ENCODE measurements around the gene C1orf21. TPM values are rescaled to one million over a fixed set of nuclear protein-coding genes. Genes with fewer than 3 reads are reported as not detected.

Gene C1orf21
- polyA plus RNA-seq, 3 donors, result 0.23 to 1.1 (median 0.28) TPM

- Histone ChIP-seq H4K20me1 (ENCODE audit: insufficient read depth, low read length) (no peaks in the 10 kb centered on the region), H3K4me1 (ENCODE audit: control insufficient read depth in 1 of 2, insufficient read depth in 2 of 2, low read length in 2 of 2) (peaks cover 16 to 17% of the 10 kb centered on the region in 2 donors), H3K79me2 (ENCODE audit: insufficient read depth, low read length) (no peaks in the 10 kb centered on the region), H2AFZ (ENCODE audit: insufficient read depth, low read depth, low read length, poor library complexity, severe bottlenecking) (no peak overlapping the region), H3K9ac (ENCODE audit: insufficient read depth, low read length, poor library complexity, severe bottlenecking) (no peak overlapping the region), H3K9me3 (replicated peaks in 1 of 2; ENCODE audit: control insufficient read depth in 1 of 2, insufficient read depth in 1 of 2, low read length in 2 of 2) (no peaks in the 10 kb centered on the region), H3K27ac (ENCODE audit: low read depth in 1 of 2, low read length in 2 of 2) (no peak overlapping the region), H3K27me3 (ENCODE audit: control insufficient read depth in 2 of 2, insufficient read depth in 2 of 2, low read length in 2 of 2) (no peaks in the 10 kb centered on the region), H3K36me3 (replicated peaks in 1 of 2; ENCODE audit: control insufficient read depth in 1 of 2, insufficient read depth in 2 of 2, low read length in 2 of 2) (no peaks in the 10 kb centered on the region), H3K4me3 (replicated peaks in 1 of 3; ENCODE audit: low read depth in 2 of 3, low read length in 3 of 3) (no peak overlapping the region), H3K4me2 (replicated peaks; ENCODE audit: extremely low read depth, low read length, poor library complexity, severe bottlenecking) (no peak overlapping the region)
- Mint-ChIP-seq H3K27me3 (ENCODE audit: low read depth in 3 of 3) (peaks cover 0 to 3% (median 3%) of the 10 kb centered on the region in 3 donors), H3K4me1 (peaks cover 19% of the 10 kb centered on the region), H3K27ac (no peak overlapping the region), H3K9me3 (no peaks in the 10 kb centered on the region), H3K36me3 (no peaks in the 10 kb centered on the region), H3K4me3 (no peak overlapping the region)
- no peak for DNase-seq
- WGBS (ENCODE audit: insufficient coverage), result no CpG with 5 or more reads among the region's 3 CpGs
- TF ChIP-seq, protein P1, sequence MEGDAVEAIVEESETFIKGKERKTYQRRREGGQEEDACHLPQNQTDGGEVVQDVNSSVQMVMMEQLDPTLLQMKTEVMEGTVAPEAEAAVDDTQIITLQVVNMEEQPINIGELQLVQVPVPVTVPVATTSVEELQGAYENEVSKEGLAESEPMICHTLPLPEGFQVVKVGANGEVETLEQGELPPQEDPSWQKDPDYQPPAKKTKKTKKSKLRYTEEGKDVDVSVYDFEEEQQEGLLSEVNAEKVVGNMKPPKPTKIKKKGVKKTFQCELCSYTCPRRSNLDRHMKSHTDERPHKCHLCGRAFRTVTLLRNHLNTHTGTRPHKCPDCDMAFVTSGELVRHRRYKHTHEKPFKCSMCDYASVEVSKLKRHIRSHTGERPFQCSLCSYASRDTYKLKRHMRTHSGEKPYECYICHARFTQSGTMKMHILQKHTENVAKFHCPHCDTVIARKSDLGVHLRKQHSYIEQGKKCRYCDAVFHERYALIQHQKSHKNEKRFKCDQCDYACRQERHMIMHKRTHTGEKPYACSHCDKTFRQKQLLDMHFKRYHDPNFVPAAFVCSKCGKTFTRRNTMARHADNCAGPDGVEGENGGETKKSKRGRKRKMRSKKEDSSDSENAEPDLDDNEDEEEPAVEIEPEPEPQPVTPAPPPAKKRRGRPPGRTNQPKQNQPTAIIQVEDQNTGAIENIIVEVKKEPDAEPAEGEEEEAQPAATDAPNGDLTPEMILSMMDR (IDR thresholded peaks at IDR 0.05), result no peak
- intact Hi-C loops (cut with micrococcal nuclease), result no loop called here
Observed at GRCh38 chr1:184618851-184619250, 232.0 kb downstream of the C1orf21 start.

GRCh38 chr1:184620469-184620868 lies 233.6 kb downstream of the C1orf21 start:
- Histone ChIP-seq H3K79me2 (ENCODE audit: insufficient read depth, low read length) (no peaks in the 10 kb centered on the region), H3K27me3 (ENCODE audit: control insufficient read depth in 2 of 2, insufficient read depth in 2 of 2, low read length in 2 of 2) (no peaks in the 10 kb centered on the region), H4K20me1 (ENCODE audit: insufficient read depth, low read length) (no peaks in the 10 kb centered on the region), H3K36me3 (replicated peaks in 1 of 2; ENCODE audit: control insufficient read depth in 1 of 2, insufficient read depth in 2 of 2, low read length in 2 of 2) (no peaks in the 10 kb centered on the region), H3K9me3 (replicated peaks in 1 of 2; ENCODE audit: control insufficient read depth in 1 of 2, insufficient read depth in 1 of 2, low read length in 2 of 2) (no peaks in the 10 kb centered on the region), H3K9ac (ENCODE audit: insufficient read depth, low read length, poor library complexity, severe bottlenecking) (no peak overlapping the region), H3K27ac (ENCODE audit: low read depth in 1 of 2, low read length in 2 of 2) (no peak overlapping the region), H3K4me2 (replicated peaks; ENCODE audit: extremely low read depth, low read length, poor library complexity, severe bottlenecking) (no peak overlapping the region), H3K4me1 (ENCODE audit: control insufficient read depth in 1 of 2, insufficient read depth in 2 of 2, low read length in 2 of 2) (peaks cover 7 to 11% of the 10 kb centered on the region in 2 donors), H3K4me3 (replicated peaks in 1 of 3; ENCODE audit: low read depth in 2 of 3, low read length in 3 of 3) (no peak overlapping the region), H2AFZ (ENCODE audit: insufficient read depth, low read depth, low read length, poor library complexity, severe bottlenecking) (no peak overlapping the region)
- Mint-ChIP-seq H3K36me3 (no peaks in the 10 kb centered on the region), H3K4me3 (no peak overlapping the region), H3K27ac (no peak overlapping the region), H3K9me3 (no peaks in the 10 kb centered on the region), H3K27me3 (ENCODE audit: low read depth in 3 of 3) (peaks cover 0 to 3% (median 1%) of the 10 kb centered on the region in 3 donors), H3K4me1 (peaks cover 19% of the 10 kb centered on the region)
- intact Hi-C loops (cut with micrococcal nuclease), result no loop called here
- no peak for DNase-seq
- TF ChIP-seq, protein P1 (IDR thresholded peaks at IDR 0.05), result no peak
